Natural killer cell (primary cell): ENCODE data around the gene KLHL25. TPM values are rescaled to one million over a fixed set of nuclear protein-coding genes. Genes with fewer than 3 reads are reported as not detected.

Experiments
- ATAC-seq, 3 donors: fragments of 150-1000 bp in 2 of 3; fragments of 200-7000 bp in 1 of 3; cut with Tn5 transposase; 1 replicate in 1 of 3; 2 replicates in 2 of 3; pipeline ENCODE4 v1.10.0; 2021; ENCODE audit warnings: mild to moderate bottlenecking in 2 of 3, moderate library complexity in 2 of 3
- DNase-seq, 2 donors: peaks; one replicate each; pipeline versions ENCODE4 v3.0.0 to v3.0.0-alpha.2; 2013 to 2021; ENCODE audit warnings: mixed read lengths in 1 of 2
- H3K27ac ChIP-seq: one replicate; pipeline ENCODE4 v1.5.1; 2013; ENCODE audit warnings: mild to moderate bottlenecking, low read length
- H3K27me3 ChIP-seq: one replicate; pipeline ENCODE4 v1.6.1; 2013; ENCODE audit warnings: low read length; ENCODE audit not compliant: control insufficient read depth, insufficient read depth
- H3K36me3 ChIP-seq: one replicate; pipeline ENCODE4 v1.6.1; 2013; ENCODE audit warnings: low read length; ENCODE audit not compliant: control insufficient read depth, insufficient read depth
- H3K4me1 ChIP-seq: one replicate; pipeline ENCODE4 v1.6.1; 2013; ENCODE audit warnings: low read length; ENCODE audit not compliant: control insufficient read depth, insufficient read depth
- H3K4me3 ChIP-seq: one replicate; pipeline ENCODE4 v1.5.1; 2013; ENCODE audit warnings: low read length
- H3K9me3 ChIP-seq: one replicate; pipeline ENCODE4 v1.6.1; 2013; ENCODE audit warnings: low read length; ENCODE audit not compliant: control insufficient read depth, insufficient read depth
- H3K27ac Mint-ChIP-seq, 2 donors: one replicate each; pipeline ENCODE4 v1.8.0; 2022; ENCODE audit warnings: mild to moderate bottlenecking in 2 of 2, mixed read lengths in 2 of 2, moderate library complexity in 1 of 2
- H3K27me3 Mint-ChIP-seq, 2 donors: one replicate each; pipeline ENCODE4 v1.8.0; 2022; ENCODE audit warnings: low read depth in 2 of 2, mixed read lengths in 2 of 2
- H3K36me3 Mint-ChIP-seq: one replicate; pipeline ENCODE4 v1.8.0; 2022; ENCODE audit warnings: mixed read lengths
- H3K4me1 Mint-ChIP-seq, 2 donors: one replicate each; pipeline ENCODE4 v1.8.0; 2022; ENCODE audit warnings: mixed read lengths in 2 of 2
- H3K4me3 Mint-ChIP-seq: one replicate; pipeline ENCODE4 v1.8.0; 2022; ENCODE audit warnings: mild to moderate bottlenecking, moderate library complexity, mixed read lengths
- H3K9me3 Mint-ChIP-seq, 2 donors: one replicate each; pipeline ENCODE4 v1.8.0; 2022; ENCODE audit warnings: mixed read lengths in 2 of 2
- CTCF ChIP-seq: fragments of 200-600 bp; IDR thresholded peaks from one replicate; pipeline ENCODE4 v1.8.0; 2022; ENCODE audit warnings: antibody characterized with exemption
- WGBS: methylation state at CpG from one replicate; pipeline ENCODE4 v1.1.7; 2013; ENCODE audit warnings: missing lambda C conversion rate; ENCODE audit not compliant: insufficient coverage; 5-methylcytosine and 5-hydroxymethylcytosine counted together
- intact Hi-C: fragments of 100-400 bp; cut with micrococcal nuclease; formaldehyde crosslinking; loops from one replicate; pipeline ENCODE4 v1.14.2; 2022
- total RNA-seq, 4 donors: library from RNA; stranded (reverse); fragments of 120-200 nt in 1 of 4; gene quantifications; one replicate each; pipeline versions ENCODE4 v1.2.3 to v1.2.4, GENCODE V29; 2013 to 2022

The KLHL25 gene
- total RNA-seq, 3 donors from 2014 or later (not counting 1 experiment from before 2014, with no cell fraction given) = 6.5 to 16.2 (median 10.4) TPM

- no peak overlapping the region for H3K27ac ChIP-seq
- Mint-ChIP-seq H3K36me3 (no peaks in the 10 kb centered on the region), H3K4me3 (no peak overlapping the region), H3K27ac (no peak overlapping the region), H3K9me3 (no peaks in the 10 kb centered on the region), H3K27me3 (no peaks in the 10 kb centered on the region), H3K4me1 (peaks cover 28 to 52% of the 10 kb centered on the region in 2 donors)
- H3K36me3 ChIP-seq = no peaks in the 10 kb centered on the region
- peaks cover 47% of the 10 kb centered on the region for H3K4me1 ChIP-seq
- no peaks in the 10 kb centered on the region for H3K9me3 ChIP-seq
- no peak for DNase-seq
- no peaks in the 10 kb centered on the region for H3K27me3 ChIP-seq
- no peak overlapping the region for H3K4me3 ChIP-seq
- ATAC-seq = no peak
- intact Hi-C loops = no loop called here
- no peak for TF ChIP-seq CTCF
- WGBS = 90% methylated on average over 7 of the region's 7 CpGs
Observed at GRCh38 chr15:85789496-85789875, 5.2 kb downstream of the KLHL25 start.

GRCh38 chr15:85788771-85789495, 5.8 kb downstream of the KLHL25 start:
- H3K4me3 Mint-ChIP-seq = no peak overlapping the region
- intact Hi-C loops = no loop called here
- peaks cover 28 to 52% of the 10 kb centered on the region in 2 donors for H3K4me1 Mint-ChIP-seq
- no peak for DNase-seq
- Histone ChIP-seq H3K27ac (no peak overlapping the region), H3K4me1 (peaks cover 50% of the 10 kb centered on the region), H3K9me3 (no peaks in the 10 kb centered on the region), H3K4me3 (no peak overlapping the region), H3K27me3 (no peaks in the 10 kb centered on the region), H3K36me3 (no peaks in the 10 kb centered on the region)
- no peaks in the 10 kb centered on the region for H3K27me3 Mint-ChIP-seq
- no peaks in the 10 kb centered on the region for H3K36me3 Mint-ChIP-seq
- no peak for TF ChIP-seq CTCF
- H3K27ac Mint-ChIP-seq = no peak overlapping the region
- WGBS = 97% methylated on average over 11 of the region's 12 CpGs
- ATAC-seq = no peak
- H3K9me3 Mint-ChIP-seq = no peaks in the 10 kb centered on the region

- Histone ChIP-seq H3K27me3 (no peaks in the 10 kb centered on the region), H3K4me1 (peaks cover 32% of the 10 kb centered on the region), H3K36me3 (no peaks in the 10 kb centered on the region), H3K9me3 (no peaks in the 10 kb centered on the region), H3K27ac (no peak overlapping the region), H3K4me3 (no peak overlapping the region)
- DNase-seq = no peak
- Mint-ChIP-seq H3K4me3 (no peak overlapping the region), H3K27me3 (no peaks in the 10 kb centered on the region), H3K36me3 (no peaks in the 10 kb centered on the region), H3K4me1 (peaks cover 16 to 39% of the 10 kb centered on the region in 2 donors), H3K27ac (peak overlapping the region; percentile 79 to 86), H3K9me3 (no peaks in the 10 kb centered on the region)
- WGBS = 89% methylated on average over 2 of the region's 3 CpGs
- ATAC-seq = no peak
- TF ChIP-seq CTCF = no peak
- intact Hi-C loops = no loop called here
Observed at GRCh38 chr15:85786781-85787114, 8.0 kb downstream of the KLHL25 start.
